HK-2 (cell line): Measurements from ENCODE around the gene PALM3.

Source experiments
- DNase-seq: peaks from one replicate; pipeline ENCODE4 v3.0.0-alpha.2; 2018; ENCODE audit not compliant: unreplicated experiment

PALM3 gene

DNA sequence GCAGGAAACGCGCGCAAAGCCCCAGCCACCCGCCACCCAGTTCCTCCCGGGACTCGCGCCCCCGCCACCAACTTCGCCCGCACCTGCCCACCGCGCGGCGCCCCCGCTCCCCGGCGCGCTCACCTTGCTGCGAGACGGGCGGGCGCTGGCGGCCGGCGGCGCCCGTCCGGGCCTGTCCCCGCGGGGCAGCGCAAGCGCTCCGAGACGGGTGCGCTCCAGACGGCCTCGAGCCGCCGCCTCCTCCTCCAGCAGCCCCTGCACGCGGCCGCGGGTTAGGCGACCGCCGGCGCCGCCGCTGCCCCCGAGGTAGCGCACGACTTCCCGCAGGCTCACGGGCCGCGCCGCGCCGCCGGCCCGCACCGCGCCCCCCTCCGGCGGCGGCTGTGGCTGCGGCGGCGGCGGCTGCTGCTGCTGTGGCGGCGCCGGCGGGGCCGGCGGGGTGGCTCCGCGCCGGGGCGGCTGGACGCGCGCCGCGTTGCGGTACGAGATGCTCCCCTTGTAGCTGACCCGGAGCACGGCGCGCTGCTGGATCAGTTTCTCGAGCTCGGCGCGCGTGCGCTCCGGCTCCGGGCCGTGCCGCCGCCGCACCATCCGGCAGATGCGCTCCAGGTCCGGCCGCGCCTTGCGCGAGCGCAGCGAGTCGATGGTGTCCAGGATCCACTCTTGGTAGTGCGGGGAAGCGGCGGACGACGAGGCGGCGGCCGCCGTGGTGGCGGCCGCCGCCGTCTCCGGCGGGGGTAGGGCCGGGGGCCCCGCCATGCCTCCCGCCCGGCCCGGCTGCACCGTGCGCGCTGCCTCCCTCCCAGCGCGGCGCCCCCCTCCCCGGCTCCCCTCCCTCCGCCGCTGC lies 28.0 kb upstream of the PALM3 start:
- DNase-seq: peak; percentile 58

DNA sequence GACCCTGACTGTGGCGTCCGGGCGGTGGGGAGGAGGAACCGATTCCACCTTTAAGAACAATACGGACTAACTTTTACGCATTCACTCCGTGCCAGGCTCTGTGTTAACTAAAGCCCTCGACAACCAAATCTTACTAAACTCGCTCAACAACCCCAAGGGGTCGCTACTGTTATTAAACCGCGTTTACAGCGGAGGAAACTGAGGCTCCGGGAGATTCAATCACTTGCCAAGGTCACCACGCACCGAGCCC lies 27.5 kb upstream of the PALM3 start:
- DNase-seq: no peak

DNA sequence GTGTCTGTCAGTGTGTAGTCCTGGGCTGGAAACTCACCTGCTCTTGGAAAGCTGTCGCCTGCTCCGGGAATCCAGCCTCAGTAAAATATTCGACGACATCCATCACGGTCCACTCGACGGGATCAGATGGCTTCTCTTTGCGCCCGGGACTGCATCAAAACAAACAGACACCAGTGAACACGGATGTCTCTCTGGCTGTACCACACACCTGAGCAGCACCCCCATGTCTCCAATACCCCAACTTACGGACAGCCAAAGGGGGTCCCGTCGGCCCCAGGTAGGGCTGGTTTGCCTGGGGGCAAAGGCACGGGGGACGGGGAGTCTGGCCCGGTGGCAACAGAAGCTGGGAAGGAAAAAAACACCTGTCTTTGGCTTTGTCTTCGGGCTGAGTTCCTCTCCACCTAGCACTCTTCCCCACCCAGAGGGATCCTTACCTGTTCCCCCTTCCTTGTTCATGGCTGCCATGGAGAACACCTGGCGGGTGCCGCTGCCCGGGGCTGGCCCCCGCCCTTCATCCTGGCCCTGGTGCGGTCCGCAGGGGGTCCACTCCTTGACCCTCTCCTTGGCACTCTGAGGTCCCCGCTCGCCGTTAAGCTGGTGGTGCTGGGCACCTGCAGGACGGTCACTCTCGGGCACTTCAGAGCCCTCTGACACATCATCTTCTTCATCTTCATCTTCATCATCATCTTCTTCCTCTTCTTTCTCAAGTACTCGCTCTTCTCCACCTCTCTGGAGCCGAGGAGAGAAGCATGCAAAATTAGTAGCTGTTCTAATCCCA lies 26.9 kb upstream of the PALM3 start:
- DNase-seq: no peak

DNA sequence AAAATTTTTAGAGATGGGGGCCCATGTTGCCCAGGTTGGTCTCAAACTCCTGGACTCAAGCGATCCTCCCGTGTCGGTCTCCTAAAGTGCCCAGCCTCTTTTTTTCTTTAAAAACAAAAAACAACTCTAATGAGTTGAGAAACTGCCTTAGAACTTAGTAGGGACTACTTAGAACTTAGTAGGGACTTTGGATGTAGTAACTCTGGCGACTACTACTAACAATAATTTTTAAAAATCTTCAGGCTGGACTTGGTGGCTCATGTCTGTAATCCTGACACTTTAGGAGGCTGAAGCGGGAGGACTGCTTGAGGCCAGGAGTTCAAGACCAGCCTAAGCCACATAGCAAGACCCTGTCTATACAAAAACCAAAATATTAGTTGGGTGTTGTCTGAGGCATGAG lies 24.2 kb upstream of the PALM3 start:
- no peak for DNase-seq

DNA sequence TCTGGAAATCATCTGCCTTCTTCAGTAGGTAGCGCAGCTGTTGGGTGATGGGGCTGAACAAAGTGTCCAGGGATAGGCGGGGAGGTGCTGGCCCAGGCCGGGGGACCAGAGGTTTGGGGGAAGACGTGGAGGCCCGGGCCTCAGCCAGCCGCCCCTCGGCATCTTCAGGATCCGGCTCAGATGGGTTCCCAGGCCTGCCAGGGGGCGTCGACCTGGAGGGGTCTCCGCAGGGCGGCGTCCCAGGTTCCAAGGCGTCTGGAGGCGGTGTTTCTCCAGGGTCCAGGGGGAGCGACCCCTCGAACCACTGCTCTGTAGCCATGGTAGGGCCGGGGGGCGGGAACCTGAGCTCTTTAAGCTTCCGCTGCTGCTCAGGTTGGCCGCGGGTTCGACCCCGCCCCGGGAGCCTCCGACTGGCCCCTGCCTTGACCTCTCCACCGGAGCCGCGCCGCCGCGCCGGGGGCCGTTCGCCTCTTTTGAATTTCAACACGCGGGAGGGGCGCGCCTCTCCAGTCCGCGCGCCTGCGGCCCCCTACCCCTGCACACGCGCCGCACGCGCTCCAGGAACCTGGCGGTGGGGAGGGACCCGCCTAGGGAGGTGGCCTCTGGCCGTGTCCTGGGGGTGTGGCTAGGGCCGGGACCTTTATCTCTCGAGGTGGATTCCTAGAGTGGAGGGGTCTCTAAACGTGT lies 23.6 kb upstream of the PALM3 start, which contains the start of gene C19orf67:
C19orf67 (minus strand) TSS at position 475 of the 687 bp plus-strand sequence; CDS start at position 319, 156 bp downstream.
- no peak for DNase-seq

DNA sequence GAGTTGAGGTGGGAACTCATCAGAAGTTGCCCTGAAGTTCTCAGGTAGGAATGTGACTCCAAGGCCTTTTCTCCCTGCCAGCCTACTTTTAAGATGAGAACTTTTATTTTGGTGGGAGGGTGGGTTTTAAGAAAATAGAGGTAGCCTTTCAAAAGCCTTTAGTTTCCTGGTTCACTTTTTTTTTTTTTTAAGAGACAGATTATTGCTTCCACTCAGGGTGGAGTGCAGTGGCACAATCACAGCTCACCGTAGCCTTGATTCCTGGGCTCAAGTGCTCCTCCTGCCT lies 20.7 kb upstream of the PALM3 start:
- no peak for DNase-seq

DNA sequence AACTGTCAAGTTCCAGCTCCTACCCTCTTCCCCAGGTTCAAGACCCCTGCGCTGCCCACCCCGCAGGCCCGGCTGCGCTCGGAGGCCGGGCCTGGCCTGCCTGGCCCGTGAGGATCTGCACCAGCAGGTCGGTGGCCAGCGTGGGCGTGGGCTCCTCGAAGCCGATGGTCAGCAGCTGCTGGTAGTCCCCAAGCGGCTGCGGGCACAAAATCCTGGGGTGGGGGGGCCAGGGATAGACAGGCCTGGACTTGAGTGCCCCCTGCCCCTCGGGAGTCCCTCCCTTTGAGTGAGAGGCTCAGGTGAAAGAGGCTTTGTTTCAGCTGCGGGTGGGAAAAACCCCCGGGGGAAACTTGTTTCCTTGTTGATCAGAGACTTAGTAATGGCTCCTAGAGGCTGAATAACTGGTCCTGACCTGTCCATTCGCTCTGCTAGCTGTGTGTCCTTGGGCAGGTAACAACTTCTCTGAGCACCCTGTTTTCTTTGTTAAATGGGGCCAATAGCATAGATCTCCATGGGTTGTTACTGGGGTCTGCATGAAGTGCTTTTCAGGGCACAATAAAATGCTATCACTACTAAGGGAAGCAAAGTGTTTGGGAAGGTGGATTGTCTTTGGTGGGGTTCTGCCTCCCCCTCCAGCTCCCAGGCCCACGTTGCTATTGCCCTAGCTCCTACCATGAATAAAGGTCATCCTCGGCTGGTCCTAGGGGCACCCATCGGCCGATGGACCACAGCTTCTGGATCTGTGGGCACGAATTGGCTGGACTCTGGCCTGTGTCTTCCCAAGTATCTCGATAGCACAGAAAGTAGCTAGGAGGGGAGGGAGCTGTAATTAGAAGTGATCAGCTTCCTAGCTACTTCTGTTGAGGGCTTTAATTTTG lies 20.2 kb upstream of the PALM3 start:
- no peak for DNase-seq

DNA sequence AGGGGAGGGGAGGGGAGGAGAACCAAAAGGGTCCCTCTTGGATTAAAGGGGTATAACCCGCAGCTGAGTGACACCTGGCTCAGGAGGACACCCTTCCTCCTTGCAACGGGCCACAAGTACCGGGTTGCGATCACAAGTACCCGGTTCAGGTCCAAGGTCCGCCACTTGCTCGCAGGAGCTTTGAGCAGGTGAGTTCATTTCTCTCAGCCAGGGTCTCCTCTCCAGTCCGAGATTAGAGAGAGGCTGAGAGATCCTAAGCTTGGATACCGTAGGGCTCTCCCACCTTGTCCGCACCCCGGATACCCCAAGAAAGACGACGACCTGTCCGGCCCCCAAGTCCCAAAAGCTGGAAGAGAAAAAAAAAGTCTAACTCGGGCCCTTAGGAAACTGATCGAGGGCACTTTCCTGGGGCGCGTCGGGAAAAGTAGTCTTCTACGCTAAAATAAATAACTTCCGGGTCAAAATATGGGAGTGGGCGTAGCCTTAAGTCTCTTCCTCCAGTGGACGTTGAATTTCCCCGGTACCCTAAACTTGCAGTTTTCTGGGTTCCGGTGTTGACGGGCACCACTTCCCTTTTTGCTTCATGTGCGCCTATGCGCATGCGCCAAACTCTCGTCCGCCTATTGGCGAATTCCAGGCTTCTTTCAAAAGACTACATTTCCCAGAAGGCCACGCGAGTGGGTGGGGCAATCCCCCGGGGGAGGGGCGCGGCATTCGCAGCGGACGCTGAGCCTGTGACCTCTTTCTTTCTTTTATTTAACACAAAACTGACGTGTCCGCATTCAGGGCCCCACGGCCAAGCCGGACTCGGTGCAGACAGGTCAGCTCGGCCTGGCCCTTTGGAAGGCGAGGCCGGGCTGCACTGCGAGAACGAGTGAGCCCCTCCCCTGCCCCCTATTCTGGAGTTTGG lies 19.3 kb upstream of the PALM3 start:
- DNase-seq: peak; percentile 99

DNA sequence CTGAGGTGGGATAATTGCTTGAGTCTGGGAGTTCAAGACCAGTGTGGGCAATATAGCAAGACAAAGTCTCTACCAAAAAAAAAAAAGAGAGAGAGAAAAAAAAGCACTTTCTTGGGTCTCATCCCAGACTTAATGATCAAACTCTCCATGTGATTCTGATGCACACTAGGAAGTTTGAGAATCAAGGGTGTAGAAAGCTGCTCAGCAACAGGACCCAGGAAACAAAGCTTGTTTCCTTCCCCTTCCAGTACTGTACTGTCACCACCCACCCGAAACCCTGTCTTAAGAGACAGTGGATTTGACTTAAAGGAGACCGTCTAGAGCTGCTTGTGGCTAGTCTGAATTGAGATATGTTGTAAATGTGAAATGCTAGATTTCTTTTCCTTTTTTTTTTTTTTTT lies 16.5 kb upstream of the PALM3 start:
- DNase-seq: no peak

DNA sequence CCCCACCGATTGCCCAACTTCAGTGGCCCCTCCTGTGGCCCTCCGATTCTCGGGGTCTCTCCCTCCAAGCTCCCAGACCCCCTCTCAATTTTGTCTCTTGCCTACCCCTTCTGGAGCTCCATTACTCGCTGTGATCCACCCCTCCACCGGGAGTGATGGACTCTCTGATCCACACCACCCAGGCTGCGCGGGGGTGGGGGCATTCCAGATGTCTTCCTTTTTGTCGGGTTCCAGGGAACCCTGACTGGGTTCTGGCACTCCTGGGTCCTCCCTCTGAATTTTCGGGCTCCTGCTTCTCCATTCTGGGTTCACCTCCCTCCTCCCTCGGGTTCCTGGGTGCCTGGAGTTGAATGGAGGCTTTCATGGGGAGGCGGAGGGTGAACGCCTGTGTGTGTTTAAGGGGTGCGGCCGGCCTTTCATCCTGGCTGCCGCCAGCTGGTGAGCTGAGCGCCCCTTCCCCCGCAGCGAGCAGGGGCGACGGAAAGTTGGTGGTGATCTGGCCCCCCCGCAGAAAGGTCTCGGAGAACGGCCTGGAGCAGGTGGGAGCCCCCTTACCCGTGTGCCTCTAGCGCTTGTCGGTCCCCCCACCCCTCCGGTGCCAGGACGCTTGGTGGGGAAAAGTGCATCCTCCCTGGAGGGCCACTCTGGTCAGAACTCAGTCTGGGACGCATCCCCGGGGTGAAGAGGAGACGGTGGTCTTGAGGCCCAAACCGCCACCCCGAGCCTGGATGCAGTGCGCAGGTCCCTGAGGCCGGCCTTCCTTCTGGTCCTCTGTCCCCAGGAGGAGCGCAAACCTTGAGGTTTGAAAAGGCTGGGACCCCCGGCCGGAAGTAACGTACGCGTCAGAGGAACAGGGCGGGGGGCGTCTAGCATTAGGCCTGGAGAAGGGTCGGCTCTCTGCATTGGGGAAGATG lies 12.3 kb upstream of the PALM3 start:
- no peak for DNase-seq

DNA sequence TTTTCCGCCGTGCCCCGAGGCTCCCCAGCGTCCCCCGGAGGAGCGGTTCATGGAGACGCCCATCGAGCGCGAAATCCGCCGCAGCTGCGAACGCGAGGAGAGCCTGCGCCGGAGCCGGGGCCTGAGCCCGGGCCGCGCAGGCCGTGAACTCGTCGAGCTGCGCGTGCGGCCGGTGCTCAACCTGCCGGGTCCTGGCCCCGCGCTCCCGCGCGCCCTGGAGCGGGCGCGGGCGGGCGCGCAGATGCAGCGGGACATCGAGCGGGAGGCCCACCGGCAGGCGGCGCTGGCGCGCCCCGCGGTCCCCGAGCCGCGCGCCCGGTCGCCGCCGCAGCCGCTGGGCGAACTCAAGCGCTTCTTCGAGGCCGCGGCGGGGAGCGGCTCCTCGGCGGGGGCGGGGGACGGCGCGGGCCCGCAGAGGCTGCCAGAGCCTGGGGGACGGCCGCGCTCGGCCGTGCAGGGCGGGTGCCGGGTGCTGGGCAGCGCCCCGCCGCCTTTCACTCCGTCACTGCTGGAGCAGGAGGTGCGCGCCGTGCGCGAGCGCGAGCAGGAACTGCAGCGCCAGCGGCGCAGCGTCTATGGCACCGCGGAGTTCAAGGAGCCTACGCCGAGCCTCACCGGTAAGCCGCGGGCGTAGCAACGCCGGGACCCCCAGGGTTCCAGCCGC lies 11.5 kb upstream of the PALM3 start:
- DNase-seq: peak; percentile 79

DNA sequence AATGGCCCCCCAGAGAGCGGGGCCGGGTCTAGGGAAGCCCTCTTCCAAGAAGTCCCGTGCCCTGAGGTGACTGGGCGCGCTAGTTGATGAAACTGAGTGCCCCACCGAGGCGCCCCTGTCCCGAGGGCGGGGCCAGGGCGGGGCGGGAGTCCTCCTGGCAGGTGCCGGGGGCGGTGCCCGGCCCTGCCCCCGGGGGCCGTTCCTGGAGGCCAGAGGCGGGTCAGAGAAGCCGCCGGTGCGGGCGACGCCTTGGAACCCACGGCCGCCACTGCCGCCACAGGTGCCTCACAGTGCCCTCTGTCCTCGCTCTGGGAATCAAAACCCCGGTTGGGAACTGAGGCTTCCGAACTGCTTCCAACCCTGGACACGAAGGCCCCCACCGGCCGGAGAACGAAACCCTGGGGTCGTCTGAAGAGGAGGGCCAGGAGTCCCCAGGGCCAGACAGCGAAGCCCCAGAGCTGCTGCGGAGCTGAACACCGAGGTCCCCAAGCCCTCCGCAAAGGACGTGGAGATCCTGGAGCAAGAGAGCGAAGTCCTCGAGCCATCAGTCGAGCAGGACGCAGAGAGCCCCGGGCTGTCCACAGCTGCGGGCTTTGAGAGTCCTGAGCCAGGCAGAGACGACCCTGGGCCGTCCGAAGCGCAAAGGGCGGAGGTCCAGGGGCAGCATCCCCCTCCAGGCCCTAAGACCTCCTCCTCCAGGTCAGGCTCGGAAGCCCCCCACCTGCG lies 10.8 kb upstream of the PALM3 start, which contains the start of gene MISP3:
MISP3 (plus strand) TSS at position 252 of the 726 bp plus-strand sequence. CDS start 524 bp downstream, outside the sequence.
- DNase-seq: peak; percentile 49

DNA sequence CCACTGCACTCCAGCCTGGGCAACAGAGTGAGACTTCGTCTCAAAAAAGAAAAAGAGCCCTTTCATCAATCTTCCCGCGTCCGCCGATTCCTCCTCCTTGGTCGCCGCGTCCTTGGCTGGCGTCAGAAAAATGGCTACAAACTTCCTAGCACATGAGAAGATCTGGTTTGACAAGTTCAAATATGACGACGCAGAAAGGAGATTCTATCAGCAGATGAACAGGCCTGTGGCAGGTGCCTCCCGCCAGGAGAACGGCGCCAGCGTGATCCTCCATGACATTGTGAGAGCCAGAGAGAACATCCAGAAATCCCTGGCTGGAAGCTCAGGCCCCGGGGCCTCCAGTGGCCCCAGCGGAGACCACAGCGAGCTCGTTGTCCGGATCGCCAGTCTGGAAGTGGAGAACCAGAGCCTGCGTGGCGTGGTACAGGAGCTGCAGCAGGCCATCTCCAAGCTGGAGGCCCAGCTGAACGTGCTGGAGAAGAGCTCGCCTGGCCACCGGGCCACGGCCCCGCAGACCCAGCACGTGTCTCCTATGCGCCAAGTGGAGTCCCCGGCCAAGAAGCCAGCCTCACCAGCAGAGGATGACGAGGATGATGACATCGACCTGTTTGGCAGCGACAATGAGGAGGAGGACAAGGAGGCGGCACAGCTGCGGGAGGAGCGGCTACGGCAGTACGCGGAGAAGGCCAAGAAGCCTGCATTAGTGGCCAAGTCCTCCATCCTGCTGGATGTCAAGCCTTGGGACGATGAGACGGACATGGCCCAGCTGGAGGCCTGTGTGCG lies 8.6 kb upstream of the PALM3 start:
- no peak for DNase-seq

DNA sequence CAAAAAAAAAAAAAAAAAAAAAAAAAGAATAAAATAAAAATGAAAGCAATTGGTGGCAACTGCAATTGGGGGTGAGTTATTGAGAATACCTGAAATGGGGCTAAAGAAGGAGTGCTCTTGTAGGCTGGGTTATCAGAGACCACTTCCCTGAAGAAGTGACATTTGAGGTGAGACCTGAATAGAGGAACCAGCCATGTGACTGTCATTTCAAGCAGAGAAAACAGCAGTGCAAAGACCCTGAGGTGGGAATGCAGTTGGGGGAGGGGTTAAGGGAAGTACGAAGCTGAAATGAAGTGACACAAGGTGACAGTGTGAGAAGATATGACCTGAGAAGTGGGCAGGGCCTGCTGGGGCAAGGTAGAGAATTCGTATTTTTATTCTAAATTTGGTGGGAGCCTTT lies 4.3 kb upstream of the PALM3 start:
- DNase-seq: no peak

DNA sequence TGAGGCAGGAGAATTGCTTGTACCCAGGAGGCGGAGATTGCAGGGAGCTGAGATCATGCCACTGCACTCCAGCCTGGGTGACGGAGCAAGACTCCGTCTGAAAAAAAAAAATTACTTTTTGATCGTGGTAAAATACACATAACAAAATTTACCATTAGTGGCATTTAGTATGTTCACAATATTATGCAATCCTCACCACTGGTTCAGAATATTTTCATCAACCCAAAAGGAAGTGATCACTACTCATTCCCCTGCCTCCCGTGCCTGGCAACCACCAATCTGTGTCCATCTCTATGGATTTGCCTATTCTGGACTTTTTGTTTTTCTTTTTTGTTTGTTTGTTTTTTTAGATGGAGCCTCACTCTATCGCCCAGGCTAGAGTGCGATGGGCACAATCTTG lies 1.2 kb upstream of the PALM3 start:
- DNase-seq: no peak

DNA sequence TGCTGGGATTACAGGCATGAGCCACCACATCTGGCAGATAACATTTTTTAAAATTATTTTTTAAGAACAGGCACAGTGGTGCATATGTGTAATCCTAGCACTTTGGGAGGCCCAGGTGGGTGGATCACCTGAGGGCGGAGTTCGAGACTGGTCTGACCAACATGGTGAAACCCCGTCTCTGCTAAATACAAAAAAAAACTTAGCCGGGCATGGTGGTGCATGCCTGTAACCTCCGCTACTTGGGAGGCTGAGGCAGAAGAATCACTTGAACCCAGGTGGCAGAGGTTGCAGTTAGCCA lies 631 bp upstream of the PALM3 start:
- DNase-seq: no peak

DNA sequence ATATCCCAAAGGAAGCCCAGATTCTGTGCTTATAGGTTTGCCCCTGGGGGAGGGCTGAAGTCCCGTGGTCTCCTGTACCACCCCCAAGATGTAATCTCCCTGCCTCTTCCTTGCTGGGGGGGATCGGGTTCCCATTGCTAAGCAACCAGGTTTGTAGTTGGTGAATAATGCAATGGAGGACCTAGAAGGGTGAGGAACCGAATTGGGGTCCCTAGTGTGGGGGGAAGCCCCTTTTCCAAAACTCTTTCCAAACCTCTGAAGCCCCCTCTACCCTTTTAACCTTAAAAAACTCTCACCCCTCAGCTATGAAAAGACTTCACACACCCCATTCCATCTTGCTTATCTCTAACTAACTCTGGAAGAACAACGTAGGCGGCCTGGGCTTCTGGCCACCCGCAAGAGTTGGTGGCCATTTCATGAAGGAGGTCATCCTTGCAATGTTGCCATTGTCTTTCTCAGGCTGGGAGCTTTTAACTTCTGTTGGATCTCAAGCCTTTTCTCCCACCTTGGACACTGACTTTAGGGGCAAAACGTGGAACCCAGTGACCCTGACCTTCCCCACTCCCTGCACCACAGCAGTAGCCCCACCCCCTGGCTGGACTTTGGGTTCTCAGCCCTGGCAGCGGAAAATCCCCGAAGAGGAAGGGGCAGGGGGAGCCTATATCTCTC lies 661 bp downstream of the PALM3 start:
- DNase-seq: no peak
